Measurements from ENCODE around the gene SRSF12.

Gene SRSF12

DNA sequence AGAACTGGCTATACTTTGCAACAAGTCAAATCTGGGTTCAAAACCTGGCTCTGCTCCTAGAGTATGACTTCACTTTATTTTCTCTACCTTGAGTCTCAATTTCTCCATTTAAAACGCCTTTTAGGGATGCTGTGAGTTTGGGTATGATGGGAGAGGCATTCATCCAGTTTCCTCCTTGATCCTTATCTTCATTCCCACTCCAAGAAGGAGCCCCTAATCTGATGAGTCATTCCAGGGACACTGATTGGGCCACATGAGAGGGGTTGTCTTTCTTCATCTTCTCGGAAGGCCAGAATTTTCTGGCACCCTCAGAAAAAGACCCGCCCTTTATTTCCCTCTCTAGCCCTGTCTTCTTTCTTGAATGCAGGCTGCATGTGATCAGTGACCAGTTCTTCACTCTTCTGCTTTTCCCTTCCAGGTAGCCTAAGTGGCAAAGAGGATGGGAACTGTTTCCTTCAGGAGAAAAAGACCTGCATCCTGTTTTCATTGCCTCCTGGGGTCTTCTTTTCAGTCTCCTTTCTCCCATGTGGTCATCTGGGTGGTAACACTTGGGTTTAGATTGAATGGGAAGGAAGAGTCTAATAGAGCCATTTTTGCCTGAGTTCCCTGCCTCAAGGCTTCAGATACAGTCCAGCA, 69.5 kb downstream of the SRSF12 start:
- no peak for DNase-seq (ENCODE audit: extremely low read depth, insufficient read length)
- Histone ChIP-seq H3K27me3 (replicated peaks; ENCODE audit: control insufficient read depth, insufficient read depth, low read length) (no peaks in the 10 kb centered on the region), H3K36me3 (ENCODE audit: control insufficient read depth, insufficient read depth, low read length) (no peaks in the 10 kb centered on the region), H3K4me3 (replicated peaks; ENCODE audit: low read depth, low read length) (no peak overlapping the region)
- TF ChIP-seq, protein P1, sequence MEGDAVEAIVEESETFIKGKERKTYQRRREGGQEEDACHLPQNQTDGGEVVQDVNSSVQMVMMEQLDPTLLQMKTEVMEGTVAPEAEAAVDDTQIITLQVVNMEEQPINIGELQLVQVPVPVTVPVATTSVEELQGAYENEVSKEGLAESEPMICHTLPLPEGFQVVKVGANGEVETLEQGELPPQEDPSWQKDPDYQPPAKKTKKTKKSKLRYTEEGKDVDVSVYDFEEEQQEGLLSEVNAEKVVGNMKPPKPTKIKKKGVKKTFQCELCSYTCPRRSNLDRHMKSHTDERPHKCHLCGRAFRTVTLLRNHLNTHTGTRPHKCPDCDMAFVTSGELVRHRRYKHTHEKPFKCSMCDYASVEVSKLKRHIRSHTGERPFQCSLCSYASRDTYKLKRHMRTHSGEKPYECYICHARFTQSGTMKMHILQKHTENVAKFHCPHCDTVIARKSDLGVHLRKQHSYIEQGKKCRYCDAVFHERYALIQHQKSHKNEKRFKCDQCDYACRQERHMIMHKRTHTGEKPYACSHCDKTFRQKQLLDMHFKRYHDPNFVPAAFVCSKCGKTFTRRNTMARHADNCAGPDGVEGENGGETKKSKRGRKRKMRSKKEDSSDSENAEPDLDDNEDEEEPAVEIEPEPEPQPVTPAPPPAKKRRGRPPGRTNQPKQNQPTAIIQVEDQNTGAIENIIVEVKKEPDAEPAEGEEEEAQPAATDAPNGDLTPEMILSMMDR (IDR thresholded peaks at IDR 0.05; ENCODE audit: insufficient read depth, low read length, poor library complexity, severe bottlenecking), result no peak

DNA sequence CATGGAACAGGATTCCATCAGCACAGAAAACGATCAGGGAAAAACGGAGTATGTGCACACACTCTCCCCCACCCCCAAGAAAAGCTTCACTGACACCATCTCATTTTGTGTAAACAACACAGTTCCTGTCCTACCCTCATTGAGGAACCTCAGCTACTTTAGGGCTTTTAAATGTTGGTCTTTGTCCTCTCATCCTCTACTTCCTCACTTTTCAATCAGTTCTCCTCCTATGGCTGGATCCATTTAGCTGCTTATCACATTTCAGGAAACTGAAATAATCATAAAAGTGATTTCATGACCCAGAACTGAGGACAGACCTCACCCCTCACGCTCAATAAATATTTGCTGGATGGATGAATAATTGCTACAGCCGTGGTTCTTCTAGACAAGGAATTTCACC, 70.4 kb downstream of the SRSF12 start:
- Histone ChIP-seq H3K27me3 (replicated peaks; ENCODE audit: control insufficient read depth, insufficient read depth, low read length) (no peaks in the 10 kb centered on the region), H3K36me3 (ENCODE audit: control insufficient read depth, insufficient read depth, low read length) (no peaks in the 10 kb centered on the region), H3K4me3 (replicated peaks; ENCODE audit: low read depth, low read length) (no peak overlapping the region)
- DNase-seq (ENCODE audit: extremely low read depth, insufficient read length), result no peak
- TF ChIP-seq, protein P1 (IDR thresholded peaks at IDR 0.05; ENCODE audit: insufficient read depth, low read length, poor library complexity, severe bottlenecking), result no peak

Data from GM06990 (cell line).